ENCODE data around the gene BTN3A1. TPM values are rescaled to one million over a fixed set of nuclear protein-coding genes. Genes with fewer than 3 reads are reported as not detected.

BTN3A1 gene
- total RNA-seq, 2 experiments from 2014 or later, result 100 to 103 TPM

DNA sequence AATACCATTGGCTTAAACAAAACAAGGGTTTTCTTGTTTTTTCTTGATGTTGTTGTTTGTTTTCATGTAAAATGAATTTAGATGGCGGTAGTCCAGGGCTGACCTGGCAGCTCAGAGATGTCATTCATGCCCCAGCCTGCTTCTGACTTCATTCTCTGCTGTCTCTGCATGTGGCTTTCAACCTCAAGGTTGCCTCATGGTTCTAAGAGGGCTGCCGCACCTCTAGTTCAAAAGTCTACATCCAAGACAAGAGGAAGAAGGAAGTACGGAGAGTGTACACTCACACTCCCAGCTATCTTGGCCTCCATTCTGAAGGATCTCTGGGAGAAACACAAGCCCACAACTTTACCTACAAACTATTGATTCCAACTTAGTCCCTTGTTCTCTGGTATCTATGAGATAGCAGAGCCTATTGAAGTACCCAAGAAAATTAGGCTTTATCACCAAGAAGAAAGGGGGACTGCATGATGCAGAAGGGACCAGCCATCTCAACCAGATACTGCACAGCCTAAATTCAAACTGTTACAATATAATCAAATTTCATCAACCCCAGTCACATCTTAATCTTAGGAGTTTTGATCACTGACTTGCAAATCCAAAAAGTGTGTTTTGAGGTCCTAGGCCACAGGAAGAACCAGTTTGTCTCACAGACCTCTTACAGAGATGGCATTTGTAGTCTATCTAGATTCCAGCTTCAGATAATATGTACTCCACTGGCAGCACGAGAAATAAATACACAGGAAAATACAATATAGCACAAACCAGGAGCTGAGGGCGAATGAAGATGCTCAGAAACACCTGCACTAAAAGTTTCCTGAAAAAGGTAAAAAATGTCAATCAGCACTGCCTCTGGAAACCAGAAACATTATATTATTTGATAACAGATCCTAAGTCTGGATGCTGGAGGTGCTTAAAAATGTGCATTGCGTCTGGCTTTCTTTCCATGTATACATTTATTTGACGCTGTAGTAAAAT, 37.4 kb downstream of the BTN3A1 start:
- Mint-ChIP-seq H3K4me3 (peak overlapping the region; percentile 97), H3K4me1 (peaks cover 37% of the 10 kb centered on the region), H3K36me3 (ENCODE audit: low read depth) (peaks cover 32% of the 10 kb centered on the region), H3K9me3 (peaks cover 6% of the 10 kb centered on the region), H3K27me3 (no peaks in the 10 kb centered on the region), H3K27ac (peak overlapping the region; percentile 86)
- ChIA-PET POLR2A (interaction anchor here (1.3 to 3.0 kb wide), 3 partner anchors 16 to 99 kb away, joined by 3 to 20 read pairs (median 4); partner anchors contain the start of gene HMGN4), CTCF (interaction anchor here (1.1 kb wide), 1 partner anchor 156 kb away, joined by 3 read pairs; no protein-coding TSS in a partner anchor)
- no peak for DNase-seq

DNA sequence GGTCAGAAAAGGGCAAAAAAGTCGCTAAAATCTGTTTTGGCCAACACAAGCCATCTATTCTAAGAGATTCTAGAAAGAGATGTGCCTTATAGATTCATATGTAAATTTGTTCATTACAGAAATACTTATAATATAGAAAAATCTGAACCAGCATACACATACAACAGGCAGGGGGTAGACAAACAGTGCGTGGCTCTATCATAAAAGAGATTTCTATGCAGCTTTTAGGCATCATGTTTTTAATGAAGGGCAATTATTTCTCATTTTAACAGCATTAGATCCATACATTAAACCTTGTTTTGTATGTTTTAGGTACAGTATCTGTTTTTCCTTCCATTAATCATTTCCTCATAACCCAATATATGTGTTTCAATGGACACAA, 38.9 kb downstream of the BTN3A1 start:
- POLR2A ChIA-PET, result interaction anchor here (3.0 kb wide), 1 partner anchor 33 kb away, joined by 20 read pairs; no protein-coding TSS in a partner anchor
- H3K27me3 Mint-ChIP-seq, result no peaks in the 10 kb centered on the region
- peaks cover 52% of the 10 kb centered on the region for H3K4me1 Mint-ChIP-seq
- DNase-seq, result no peak
- peak overlapping the region; percentile 97 for H3K4me3 Mint-ChIP-seq
- peaks cover 45% of the 10 kb centered on the region for H3K36me3 Mint-ChIP-seq (ENCODE audit: low read depth)
- peak overlapping the region; percentile 86 for H3K27ac Mint-ChIP-seq
- no peaks in the 10 kb centered on the region for H3K9me3 Mint-ChIP-seq
- CTCF ChIA-PET, result no interaction called here

DNA sequence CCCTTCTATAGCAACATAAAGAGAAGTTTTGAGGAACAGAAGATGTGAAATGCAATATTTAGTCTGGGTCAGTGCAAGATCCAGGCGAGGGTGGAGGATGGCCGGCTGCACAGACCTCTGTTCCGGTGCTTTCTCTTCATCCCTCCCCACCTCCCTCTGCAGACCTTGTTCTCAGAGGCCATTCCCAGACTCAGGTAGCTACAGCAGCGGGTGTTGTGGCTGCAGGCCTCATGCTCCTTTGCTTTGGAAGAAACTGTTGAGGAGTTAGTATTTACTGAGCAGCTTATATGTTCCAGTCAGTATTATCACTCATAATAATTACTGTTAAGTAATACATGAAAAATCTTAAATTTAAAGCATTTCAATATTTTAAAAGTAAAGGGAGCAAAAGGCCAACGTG, 39.9 kb downstream of the BTN3A1 start:
- no peak for DNase-seq
- H3K27ac Mint-ChIP-seq, result peak overlapping the region; percentile 42
- H3K36me3 Mint-ChIP-seq (ENCODE audit: low read depth), result peaks cover 53% of the 10 kb centered on the region
- ChIA-PET POLR2A (interaction anchor here (0.9 to 1.0 kb wide), 2 partner anchors 16 to 96 kb away, joined by 3 read pairs; no protein-coding TSS in a partner anchor), CTCF (no interaction called here)
- H3K27me3 Mint-ChIP-seq, result no peaks in the 10 kb centered on the region
- peak overlapping the region; percentile 97 for H3K4me3 Mint-ChIP-seq
- H3K4me1 Mint-ChIP-seq, result peaks cover 60% of the 10 kb centered on the region
- H3K9me3 Mint-ChIP-seq, result no peaks in the 10 kb centered on the region

DNA sequence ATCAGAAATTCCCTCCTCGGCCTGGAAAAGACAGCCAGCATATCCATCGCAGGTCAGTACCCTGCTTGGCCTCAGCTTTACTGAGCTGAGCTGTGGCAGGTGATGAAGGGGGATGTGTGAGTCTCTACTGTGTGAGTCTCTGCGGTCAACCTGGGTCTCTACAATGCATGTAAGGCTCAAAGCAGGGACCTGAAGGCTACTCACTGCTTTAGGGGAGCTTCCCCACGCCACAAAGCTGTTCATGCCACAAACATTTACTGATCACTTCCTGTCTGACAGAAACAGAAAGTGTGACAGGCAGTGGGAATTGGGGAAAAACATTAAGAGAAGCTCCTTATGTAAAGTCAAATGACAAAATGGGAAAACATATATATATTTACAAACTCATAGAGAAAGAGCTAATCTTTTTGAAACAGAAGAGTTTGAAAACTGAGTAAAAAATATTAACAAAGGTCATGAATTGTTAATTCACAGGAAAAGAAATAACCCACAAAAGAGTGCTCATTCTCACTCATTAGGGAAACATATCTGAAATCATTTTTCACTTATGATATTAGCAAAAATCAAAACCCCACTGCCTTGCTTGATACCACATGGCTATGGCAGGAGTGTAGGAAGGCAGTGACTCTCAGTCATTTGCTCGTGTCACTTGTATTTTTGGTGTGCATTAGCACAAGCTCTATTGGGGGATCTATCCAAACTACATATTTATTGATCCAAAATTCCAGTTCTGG, 44.0 kb downstream of the BTN3A1 start:
- DNase-seq, result peak; percentile 49
- POLR2A ChIA-PET, result interaction anchor here (0.7 to 2.3 kb wide), 5 partner anchors 10 to 33 kb away, joined by 3 to 12 read pairs (median 4); no protein-coding TSS in a partner anchor
- Mint-ChIP-seq H3K4me3 (no peak overlapping the region), H3K27ac (peak overlapping the region; percentile 17), H3K4me1 (peaks cover 46% of the 10 kb centered on the region), H3K9me3 (no peaks in the 10 kb centered on the region), H3K36me3 (ENCODE audit: low read depth) (peaks cover 82% of the 10 kb centered on the region), H3K27me3 (no peaks in the 10 kb centered on the region)
- CTCF ChIA-PET, result interaction anchor here (0.5 to 1.1 kb wide), 2 partner anchors 30 to 85 kb away, joined by 3 to 4 read pairs; no protein-coding TSS in a partner anchor

DNA sequence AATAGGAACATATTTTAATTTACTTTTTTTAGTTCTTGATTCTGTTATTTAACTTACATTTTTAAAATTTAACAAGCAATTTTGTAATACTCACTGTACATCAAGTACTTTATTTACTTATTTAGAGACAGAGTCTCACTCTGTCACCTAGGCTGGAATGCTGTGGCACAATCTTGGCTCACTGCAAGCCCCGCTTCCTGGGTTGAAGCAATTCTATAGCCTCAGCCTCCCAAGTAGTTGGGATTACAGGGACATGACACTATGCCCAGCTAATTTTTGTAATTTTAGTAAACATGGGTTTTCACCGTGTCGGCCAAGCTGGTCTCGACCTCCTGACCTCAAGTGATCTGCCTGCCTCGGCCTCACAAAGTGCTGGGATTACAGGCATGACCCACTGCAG, 45.2 kb downstream of the BTN3A1 start:
- ChIA-PET POLR2A (interaction anchor here (1.5 kb wide), 1 partner anchor 24 kb away, joined by 3 read pairs; no protein-coding TSS in a partner anchor), CTCF (no interaction called here)
- no peak for DNase-seq
- Mint-ChIP-seq H3K4me3 (no peak overlapping the region), H3K27me3 (no peaks in the 10 kb centered on the region), H3K4me1 (peaks cover 40% of the 10 kb centered on the region), H3K27ac (no peak overlapping the region), H3K36me3 (ENCODE audit: low read depth) (peaks cover 93% of the 10 kb centered on the region), H3K9me3 (no peaks in the 10 kb centered on the region)

DNA sequence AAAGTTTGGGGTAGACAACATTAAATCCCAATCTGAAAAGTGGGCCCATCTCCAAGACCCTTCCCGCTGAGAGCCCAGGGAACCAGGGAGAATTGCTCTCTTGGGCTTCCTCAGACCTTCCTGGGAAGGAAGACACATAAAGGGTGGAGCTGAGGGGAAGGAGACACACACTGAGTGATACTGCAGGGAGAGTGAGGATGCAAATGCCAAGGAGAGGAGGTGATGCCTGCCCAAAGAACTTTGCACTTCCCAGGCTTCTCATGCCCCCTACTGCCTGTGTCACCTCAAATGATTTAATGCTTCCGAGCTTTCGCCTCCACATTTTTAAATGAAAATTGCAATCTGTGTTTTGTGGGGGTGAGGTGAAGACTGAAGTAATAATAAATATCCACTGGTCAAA, 48.2 kb downstream of the BTN3A1 start:
- POLR2A ChIA-PET, result no interaction called here
- peaks cover 18% of the 10 kb centered on the region for H3K4me1 Mint-ChIP-seq

DNA sequence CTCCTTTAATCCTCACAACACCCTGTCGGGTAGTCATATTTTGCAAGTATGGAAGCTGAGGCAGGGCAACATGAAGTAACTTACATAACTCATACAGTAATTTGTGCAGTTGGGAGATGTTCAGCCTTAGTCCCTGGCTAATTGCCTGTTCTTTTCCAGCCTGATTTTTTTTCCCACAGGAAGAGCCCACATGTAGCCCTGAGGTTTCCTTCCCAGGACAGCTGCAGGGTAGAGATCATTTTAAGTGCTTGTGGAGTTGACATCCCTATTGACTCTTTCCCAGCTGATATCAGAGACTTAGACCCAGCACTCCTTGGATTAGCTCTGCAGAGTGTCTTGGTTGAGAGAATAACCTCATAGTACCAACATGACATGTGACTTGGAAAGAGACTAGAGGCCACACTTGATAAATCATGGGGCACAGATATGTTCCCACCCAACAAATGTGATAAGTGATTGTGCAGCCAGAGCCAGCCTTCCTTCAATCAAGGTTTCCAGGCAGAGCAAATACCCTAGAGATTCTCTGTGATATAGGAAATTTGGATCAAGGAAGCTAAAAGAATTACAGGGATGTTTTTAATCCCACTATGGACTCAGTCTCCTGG, 50.7 kb downstream of the BTN3A1 start:
- ChIA-PET CTCF (no interaction called here), POLR2A (no interaction called here)
- Mint-ChIP-seq H3K4me1 (peaks cover 16% of the 10 kb centered on the region), H3K4me3 (no peak overlapping the region), H3K36me3 (ENCODE audit: low read depth) (peaks cover 51% of the 10 kb centered on the region), H3K27me3 (no peaks in the 10 kb centered on the region), H3K27ac (no peak overlapping the region), H3K9me3 (no peaks in the 10 kb centered on the region)
- DNase-seq, result no peak

More for the DNA sequence above, 48.2 kb downstream of the BTN3A1 start:
- Mint-ChIP-seq H3K36me3 (ENCODE audit: low read depth) (peaks cover 72% of the 10 kb centered on the region), H3K9me3 (no peaks in the 10 kb centered on the region), H3K27me3 (no peaks in the 10 kb centered on the region), H3K27ac (no peak overlapping the region), H3K4me3 (no peak overlapping the region)
- no peak for DNase-seq
- CTCF ChIA-PET, result no interaction called here

DNA sequence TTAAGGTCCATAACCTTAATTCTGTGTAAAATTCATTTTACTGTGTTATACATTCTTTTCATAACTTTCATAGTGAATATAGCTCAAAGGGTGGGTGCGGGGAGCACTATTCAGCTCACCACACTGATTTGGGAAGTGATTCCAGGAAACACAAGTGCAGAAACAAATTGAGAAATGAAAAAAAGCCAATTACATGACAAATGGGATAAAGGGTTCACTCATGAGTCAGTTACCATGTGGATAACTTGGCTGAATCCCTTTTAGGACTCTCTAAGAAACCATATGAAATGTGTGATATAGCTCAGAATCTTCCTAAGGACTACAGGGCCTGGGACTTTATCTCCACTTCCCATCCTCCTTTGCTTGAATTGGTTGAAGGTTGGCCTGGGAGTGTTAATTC, 52.6 kb downstream of the BTN3A1 start:
- CTCF ChIA-PET, result no interaction called here
- H3K36me3 Mint-ChIP-seq (ENCODE audit: low read depth), result peaks cover 49% of the 10 kb centered on the region
- POLR2A ChIA-PET, result interaction anchor here (0.8 to 1.3 kb wide), 2 partner anchors 15 to 113 kb away, joined by 3 to 5 read pairs; no protein-coding TSS in a partner anchor
- no peaks in the 10 kb centered on the region for H3K9me3 Mint-ChIP-seq
- no peaks in the 10 kb centered on the region for H3K27me3 Mint-ChIP-seq
- H3K4me3 Mint-ChIP-seq, result no peak overlapping the region
- no peak overlapping the region for H3K27ac Mint-ChIP-seq
- peaks cover 27% of the 10 kb centered on the region for H3K4me1 Mint-ChIP-seq
- no peak for DNase-seq

DNA sequence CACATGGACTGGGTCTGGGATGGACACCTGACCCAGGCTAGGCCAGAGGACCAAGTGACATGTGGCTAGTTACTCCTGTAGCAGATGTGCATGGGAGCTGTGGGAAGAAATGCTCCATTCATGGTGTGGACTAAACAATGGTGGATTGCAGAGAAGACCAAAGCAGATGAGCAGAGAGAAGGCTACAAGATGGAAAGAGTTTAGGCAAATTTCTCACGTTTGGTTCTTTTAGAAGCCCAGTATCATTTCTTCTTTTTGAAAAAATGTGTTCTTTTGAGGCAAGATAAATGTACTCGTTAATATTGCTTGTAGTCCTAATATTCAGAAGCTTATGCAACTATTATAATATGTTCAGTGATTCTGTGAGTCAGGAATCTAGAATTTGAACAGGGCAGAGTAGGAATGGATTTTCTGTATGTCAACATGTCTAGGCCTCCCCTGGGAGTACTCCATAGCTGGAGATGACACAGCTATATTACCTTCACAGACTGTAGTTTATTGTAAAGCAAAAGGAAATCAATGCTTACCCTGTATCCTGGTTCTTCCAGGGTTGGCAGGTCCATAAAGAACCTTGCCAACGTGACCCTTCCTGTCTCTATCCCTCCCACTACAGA, 53.4 kb downstream of the BTN3A1 start:
- no peaks in the 10 kb centered on the region for H3K9me3 Mint-ChIP-seq
- no peak for DNase-seq
- H3K4me1 Mint-ChIP-seq, result peaks cover 35% of the 10 kb centered on the region
- ChIA-PET POLR2A (interaction anchor here (0.8 to 1.6 kb wide), 3 partner anchors 10 to 18 kb away, joined by 3 to 7 read pairs (median 6); no protein-coding TSS in a partner anchor), CTCF (no interaction called here)
- peaks cover 49% of the 10 kb centered on the region for H3K36me3 Mint-ChIP-seq (ENCODE audit: low read depth)
- H3K4me3 Mint-ChIP-seq, result no peak overlapping the region
- H3K27ac Mint-ChIP-seq, result no peak overlapping the region
- H3K27me3 Mint-ChIP-seq, result no peaks in the 10 kb centered on the region

DNA sequence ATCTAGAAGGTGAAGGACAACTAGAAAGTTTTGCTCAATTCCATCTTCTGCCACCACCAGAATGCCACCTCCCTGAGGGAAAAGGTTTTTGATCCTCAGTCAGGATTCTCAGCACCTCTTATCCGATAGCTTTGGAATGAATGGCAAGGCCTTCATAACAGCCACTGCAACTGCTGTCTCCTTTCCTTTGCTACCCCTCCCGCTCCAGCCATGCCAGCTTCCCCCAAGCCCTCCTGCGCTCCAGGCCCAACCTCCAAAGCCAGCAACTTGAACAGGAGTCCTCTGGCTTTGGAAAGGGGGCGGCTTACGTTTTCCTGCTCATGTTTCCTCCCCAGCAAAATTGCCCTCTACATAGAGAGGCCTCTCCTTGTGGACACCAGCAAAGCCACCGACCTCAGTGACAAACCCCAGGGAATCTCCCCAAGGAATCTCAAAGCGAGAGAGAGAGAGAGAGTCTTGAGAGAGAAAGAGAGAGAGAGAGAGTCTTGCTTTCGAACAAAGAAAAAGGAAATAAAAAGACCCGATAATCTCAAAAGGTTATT, 55.3 kb downstream of the BTN3A1 start:
- Mint-ChIP-seq H3K4me3 (peak overlapping the region; percentile 99), H3K4me1 (peaks cover 50% of the 10 kb centered on the region), H3K27ac (peak overlapping the region; percentile 93), H3K9me3 (no peaks in the 10 kb centered on the region), H3K27me3 (no peaks in the 10 kb centered on the region), H3K36me3 (ENCODE audit: low read depth) (peaks cover 48% of the 10 kb centered on the region)
- POLR2A ChIA-PET, result interaction anchor here (1.7 kb wide), 1 partner anchor 16 kb away, joined by 6 read pairs; no protein-coding TSS in a partner anchor
- CTCF ChIA-PET, result no interaction called here
- peak; percentile 24 for DNase-seq

DNA sequence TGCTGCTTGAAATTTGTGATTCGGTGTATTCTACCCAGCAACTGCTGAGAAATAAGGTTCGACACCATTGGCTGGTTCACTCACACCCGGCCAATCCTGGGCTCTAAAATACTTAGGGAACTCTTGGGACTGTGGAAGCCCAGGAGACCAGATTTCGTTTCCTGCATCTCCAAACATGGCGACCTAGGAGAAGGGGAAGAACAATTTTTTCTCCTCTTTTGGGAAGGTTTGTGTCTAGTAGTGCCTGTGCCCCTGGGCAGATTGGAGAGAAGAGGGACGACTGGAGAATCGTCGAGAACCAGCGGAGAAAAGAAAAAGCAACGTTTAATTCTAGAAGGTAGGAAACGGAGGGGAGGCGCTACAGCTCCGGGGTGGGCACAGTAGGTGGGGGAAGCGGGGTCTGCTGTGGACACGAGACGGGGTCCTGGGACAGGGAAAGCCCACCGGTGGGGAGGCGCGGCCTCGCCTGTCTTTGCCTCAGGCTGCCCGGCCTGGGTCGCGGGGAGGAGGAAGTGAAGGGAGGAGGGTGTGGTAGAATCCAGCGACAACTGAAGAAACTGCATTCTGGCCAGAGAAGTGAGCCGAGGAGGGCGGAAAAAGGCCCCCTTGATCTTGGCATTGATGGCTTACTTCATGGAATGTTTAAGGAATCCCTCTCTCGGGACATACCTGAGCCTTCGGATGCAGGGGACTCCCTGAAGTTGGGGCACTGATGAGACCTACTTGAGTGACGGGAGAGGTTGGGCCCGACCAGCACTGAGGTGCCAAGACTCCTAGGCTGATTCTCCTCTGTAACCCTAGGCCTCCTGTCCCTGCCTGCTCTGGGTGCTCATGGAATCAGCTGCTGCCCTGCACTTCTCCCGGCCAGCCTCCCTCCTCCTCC, 56.0 kb downstream of the BTN3A1 start, which contains the start of gene BTN2A1:
BTN2A1 (plus strand) TSS at position 150 of the 883 bp plus-strand sequence; CDS start at position 832, 682 bp downstream.
- Mint-ChIP-seq H3K36me3 (ENCODE audit: low read depth) (peaks cover 55% of the 10 kb centered on the region), H3K27ac (peak within 1 kb of the TSS; percentile 93), H3K4me3 (peak within 1 kb of the TSS; percentile 99), H3K4me1 (peaks cover 57% of the 10 kb centered on the region), H3K9me3 (no peaks in the 10 kb centered on the region), H3K27me3 (no peaks in the 10 kb centered on the region)
- CTCF ChIA-PET, result no interaction called here
- POLR2A ChIA-PET, result interaction anchor here (1.7 kb wide), 1 partner anchor 16 kb away, joined by 6 read pairs; no protein-coding TSS in a partner anchor
- DNase-seq, result peak; percentile 75

Data from activated CD4-positive, alpha-beta memory T cell treated with anti-CD3 and anti-CD28 coated beads, Interleukin-2, amount 10 ng/mL, durations not matched to agents 7 days and 5 days (primary cell).